ENCODE measurements around the gene SULF2.

SULF2 gene

GRCh38 chr20:47623206-47623605, 162.1 kb downstream of the SULF2 start:
- Histone ChIP-seq H3K4me1 (ENCODE audit: control insufficient read depth, insufficient read depth, low read length) (no peaks in the 10 kb centered on the region), H3K4me3 (ENCODE audit: low read depth, low read length) (no peak overlapping the region), H3K9me3 (ENCODE audit: control insufficient read depth, insufficient read depth, low read length) (no peaks in the 10 kb centered on the region), H3K27ac (ENCODE audit: low read depth, low read length) (no peak overlapping the region), H3K27me3 (ENCODE audit: control insufficient read depth, insufficient read depth, low read length) (no peaks in the 10 kb centered on the region), H3K9ac (ENCODE audit: low read depth, low read length) (no peak overlapping the region), H3K36me3 (ENCODE audit: control insufficient read depth, insufficient read depth, low read length) (peaks cover 37% of the 10 kb centered on the region)

GRCh38 chr20:47622118-47622665, 163.1 kb downstream of the SULF2 start:
- peaks cover 27% of the 10 kb centered on the region for H3K36me3 ChIP-seq (ENCODE audit: control insufficient read depth, insufficient read depth, low read length)
- H3K4me3 ChIP-seq (ENCODE audit: low read depth, low read length): no peak overlapping the region
- H3K27ac ChIP-seq (ENCODE audit: low read depth, low read length): no peak overlapping the region

DNA sequence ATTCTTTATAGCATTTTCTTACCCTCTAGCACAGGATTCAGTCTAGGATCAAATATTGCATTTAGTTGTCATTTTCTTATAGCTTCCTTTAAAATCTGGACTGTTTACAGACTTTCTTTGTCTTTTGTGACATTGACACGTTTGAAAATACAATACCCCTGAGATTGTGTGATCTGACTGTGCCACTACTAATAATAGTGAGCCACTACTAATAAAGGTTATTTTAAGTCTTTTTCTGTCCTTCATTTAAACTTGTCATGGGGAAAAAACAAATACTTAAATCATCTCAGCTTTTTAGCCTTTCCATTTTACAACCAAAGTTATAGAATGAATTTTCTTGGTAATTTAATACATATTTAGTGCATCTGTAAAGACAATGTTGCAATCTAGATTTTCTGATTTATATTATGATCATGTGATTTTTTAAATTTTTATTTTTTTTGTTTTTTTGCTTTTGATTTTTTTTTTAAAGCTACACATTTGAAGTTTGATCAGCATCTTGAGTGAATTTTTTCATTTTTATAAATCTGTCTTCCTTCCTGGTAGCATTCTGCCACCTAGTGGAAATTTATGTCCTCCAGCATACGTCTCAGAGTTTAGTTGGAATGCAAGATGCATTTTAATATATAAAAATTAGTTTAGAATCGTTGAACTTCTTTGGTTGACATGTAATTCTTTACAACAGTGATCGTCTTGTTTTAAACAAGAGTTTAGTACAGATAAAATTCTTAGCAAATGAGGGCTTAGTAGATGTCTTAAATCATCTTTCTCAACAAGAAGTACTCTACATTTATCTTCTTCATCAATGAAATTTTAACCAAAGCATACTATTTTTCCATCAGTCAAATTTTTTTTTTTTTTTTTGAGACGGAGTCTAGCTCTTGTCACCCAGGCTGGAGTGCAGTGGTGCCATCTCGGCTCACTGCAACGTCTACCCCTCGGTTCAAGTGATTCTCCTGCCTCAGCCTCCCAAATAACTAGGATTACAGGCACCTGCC, 164.2 kb downstream of the SULF2 start:
- no peak overlapping the region for H3K9ac ChIP-seq (ENCODE audit: low read depth, low read length)
- peaks cover 18% of the 10 kb centered on the region for H3K36me3 ChIP-seq (ENCODE audit: control insufficient read depth, insufficient read depth, low read length)
- H3K27ac ChIP-seq (ENCODE audit: low read depth, low read length): no peak overlapping the region
- H3K27me3 ChIP-seq (ENCODE audit: control insufficient read depth, insufficient read depth, low read length): no peaks in the 10 kb centered on the region
- no peak overlapping the region for H3K4me3 ChIP-seq (ENCODE audit: low read depth, low read length)
- no peaks in the 10 kb centered on the region for H3K4me1 ChIP-seq (ENCODE audit: control insufficient read depth, insufficient read depth, low read length)
- H3K9me3 ChIP-seq (ENCODE audit: control insufficient read depth, insufficient read depth, low read length): no peaks in the 10 kb centered on the region

More at GRCh38 chr20:47622118-47622665, 163.1 kb downstream of the SULF2 start:
- H3K9me3 ChIP-seq (ENCODE audit: control insufficient read depth, insufficient read depth, low read length): no peaks in the 10 kb centered on the region
- no peaks in the 10 kb centered on the region for H3K27me3 ChIP-seq (ENCODE audit: control insufficient read depth, insufficient read depth, low read length)
- H3K9ac ChIP-seq (ENCODE audit: low read depth, low read length): no peak overlapping the region
- no peaks in the 10 kb centered on the region for H3K4me1 ChIP-seq (ENCODE audit: control insufficient read depth, insufficient read depth, low read length)

DNA sequence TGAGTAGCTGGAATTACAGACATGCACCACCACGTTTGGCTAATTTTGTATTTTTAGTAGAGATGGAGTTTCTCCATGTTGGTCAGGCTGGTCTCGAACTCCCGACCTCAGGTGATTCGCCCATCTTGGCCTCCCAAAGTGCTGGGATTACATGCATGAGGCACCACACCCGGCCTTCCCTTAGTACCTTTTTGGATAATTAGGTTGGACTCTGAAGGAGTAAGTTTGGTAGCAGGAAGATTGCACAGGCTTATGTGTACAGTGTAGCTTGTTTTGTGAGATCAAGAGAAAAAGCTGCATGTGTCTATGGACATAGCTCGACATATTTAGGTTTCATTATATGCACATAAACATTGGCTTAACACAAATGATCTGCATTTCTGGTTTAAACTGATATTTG, 166.8 kb downstream of the SULF2 start:
- no peak overlapping the region for H3K4me3 ChIP-seq (ENCODE audit: low read depth, low read length)
- no peak overlapping the region for H3K9ac ChIP-seq (ENCODE audit: low read depth, low read length)
- 0 out of 2 replicates have a peak, but pooled peaks cover 3% of the 10 kb centered on the region for H3K36me3 ChIP-seq (ENCODE audit: control insufficient read depth, insufficient read depth, low read length)
- H3K4me1 ChIP-seq (ENCODE audit: control insufficient read depth, insufficient read depth, low read length): no peaks in the 10 kb centered on the region
- H3K9me3 ChIP-seq (ENCODE audit: control insufficient read depth, insufficient read depth, low read length): no peaks in the 10 kb centered on the region
- no peak overlapping the region for H3K27ac ChIP-seq (ENCODE audit: low read depth, low read length)
- no peaks in the 10 kb centered on the region for H3K27me3 ChIP-seq (ENCODE audit: control insufficient read depth, insufficient read depth, low read length)

- no peak overlapping the region for H3K9ac ChIP-seq (ENCODE audit: low read depth, low read length)
- H3K27ac ChIP-seq (ENCODE audit: low read depth, low read length): no peak overlapping the region
- H3K4me3 ChIP-seq (ENCODE audit: low read depth, low read length): no peak overlapping the region
- no peaks in the 10 kb centered on the region for H3K4me1 ChIP-seq (ENCODE audit: control insufficient read depth, insufficient read depth, low read length)
- H3K27me3 ChIP-seq (ENCODE audit: control insufficient read depth, insufficient read depth, low read length): no peaks in the 10 kb centered on the region
- H3K36me3 ChIP-seq (ENCODE audit: control insufficient read depth, insufficient read depth, low read length): no peaks in the 10 kb centered on the region
- H3K9me3 ChIP-seq (ENCODE audit: control insufficient read depth, insufficient read depth, low read length): no peaks in the 10 kb centered on the region
Observed at GRCh38 chr20:47614703-47615309, 170.5 kb downstream of the SULF2 start.

- Histone ChIP-seq H3K27ac (ENCODE audit: low read depth, low read length) (no peak overlapping the region), H3K4me1 (ENCODE audit: control insufficient read depth, insufficient read depth, low read length) (no peaks in the 10 kb centered on the region), H3K9ac (ENCODE audit: low read depth, low read length) (no peak overlapping the region), H3K27me3 (ENCODE audit: control insufficient read depth, insufficient read depth, low read length) (no peaks in the 10 kb centered on the region), H3K36me3 (ENCODE audit: control insufficient read depth, insufficient read depth, low read length) (no peaks in the 10 kb centered on the region), H3K9me3 (ENCODE audit: control insufficient read depth, insufficient read depth, low read length) (no peaks in the 10 kb centered on the region), H3K4me3 (ENCODE audit: low read depth, low read length) (no peak overlapping the region)
Observed at GRCh38 chr20:47612670-47613069, 172.6 kb downstream of the SULF2 start.

- H3K9ac ChIP-seq (ENCODE audit: low read depth, low read length): no peak overlapping the region
- no peak overlapping the region for H3K4me3 ChIP-seq (ENCODE audit: low read depth, low read length)
- no peaks in the 10 kb centered on the region for H3K36me3 ChIP-seq (ENCODE audit: control insufficient read depth, insufficient read depth, low read length)
- no peaks in the 10 kb centered on the region for H3K27me3 ChIP-seq (ENCODE audit: control insufficient read depth, insufficient read depth, low read length)
- no peaks in the 10 kb centered on the region for H3K9me3 ChIP-seq (ENCODE audit: control insufficient read depth, insufficient read depth, low read length)
- H3K4me1 ChIP-seq (ENCODE audit: control insufficient read depth, insufficient read depth, low read length): no peaks in the 10 kb centered on the region
- no peak overlapping the region for H3K27ac ChIP-seq (ENCODE audit: low read depth, low read length)
Observed at GRCh38 chr20:47611785-47612184, 173.5 kb downstream of the SULF2 start.

DNA sequence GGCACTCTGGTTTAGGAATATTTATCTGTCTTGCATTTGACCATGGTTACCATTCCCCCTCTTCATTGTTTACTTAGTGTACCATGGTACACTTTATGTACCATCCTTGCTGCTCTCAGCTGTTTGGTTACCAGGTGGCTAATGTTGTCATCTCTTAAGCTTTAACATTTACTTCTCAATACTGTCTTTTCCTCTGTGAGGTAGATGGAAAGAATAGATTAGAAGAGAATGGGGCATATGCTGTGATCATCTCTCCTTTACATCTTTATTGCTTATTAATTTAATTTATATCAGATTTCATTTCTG, 174.4 kb downstream of the SULF2 start:
- H3K9me3 ChIP-seq (ENCODE audit: control insufficient read depth, insufficient read depth, low read length): no peaks in the 10 kb centered on the region
- no peak overlapping the region for H3K27ac ChIP-seq (ENCODE audit: low read depth, low read length)
- no peaks in the 10 kb centered on the region for H3K36me3 ChIP-seq (ENCODE audit: control insufficient read depth, insufficient read depth, low read length)
- no peak overlapping the region for H3K4me3 ChIP-seq (ENCODE audit: low read depth, low read length)
- no peak overlapping the region for H3K9ac ChIP-seq (ENCODE audit: low read depth, low read length)
- H3K27me3 ChIP-seq (ENCODE audit: control insufficient read depth, insufficient read depth, low read length): no peaks in the 10 kb centered on the region
- no peaks in the 10 kb centered on the region for H3K4me1 ChIP-seq (ENCODE audit: control insufficient read depth, insufficient read depth, low read length)

GRCh38 chr20:47610247-47610944, 174.9 kb downstream of the SULF2 start:
- H3K9ac ChIP-seq (ENCODE audit: low read depth, low read length): no peak overlapping the region
- H3K27me3 ChIP-seq (ENCODE audit: control insufficient read depth, insufficient read depth, low read length): no peaks in the 10 kb centered on the region
- H3K4me3 ChIP-seq (ENCODE audit: low read depth, low read length): no peak overlapping the region
- H3K36me3 ChIP-seq (ENCODE audit: control insufficient read depth, insufficient read depth, low read length): no peaks in the 10 kb centered on the region
- H3K9me3 ChIP-seq (ENCODE audit: control insufficient read depth, insufficient read depth, low read length): no peaks in the 10 kb centered on the region
- no peaks in the 10 kb centered on the region for H3K4me1 ChIP-seq (ENCODE audit: control insufficient read depth, insufficient read depth, low read length)
- no peak overlapping the region for H3K27ac ChIP-seq (ENCODE audit: low read depth, low read length)

DNA sequence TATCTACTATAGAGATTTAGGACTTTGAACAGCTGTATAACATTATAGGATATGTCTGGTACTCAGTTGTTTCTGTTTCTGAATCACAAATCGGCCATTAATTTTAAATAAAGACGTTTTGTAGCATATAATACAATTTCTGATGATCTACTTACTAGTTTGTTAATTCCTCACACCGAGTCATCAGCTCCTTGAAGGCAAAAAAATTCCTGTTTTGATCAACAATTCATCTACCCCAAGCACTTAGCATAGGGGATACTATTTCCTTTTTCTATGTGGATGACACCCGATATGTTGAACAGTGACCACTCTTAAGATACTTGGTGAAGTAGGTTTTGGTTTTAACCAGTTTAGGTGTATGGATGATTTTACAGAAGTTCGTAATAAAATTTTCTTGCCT, 176.3 kb downstream of the SULF2 start:
- Histone ChIP-seq H3K9ac (ENCODE audit: low read depth, low read length) (no peak overlapping the region), H3K4me1 (ENCODE audit: control insufficient read depth, insufficient read depth, low read length) (no peaks in the 10 kb centered on the region), H3K36me3 (ENCODE audit: control insufficient read depth, insufficient read depth, low read length) (no peaks in the 10 kb centered on the region)

More for the DNA sequence above, 176.3 kb downstream of the SULF2 start:
- no peak overlapping the region for H3K4me3 ChIP-seq (ENCODE audit: low read depth, low read length)
- no peaks in the 10 kb centered on the region for H3K27me3 ChIP-seq (ENCODE audit: control insufficient read depth, insufficient read depth, low read length)
- no peaks in the 10 kb centered on the region for H3K9me3 ChIP-seq (ENCODE audit: control insufficient read depth, insufficient read depth, low read length)
- H3K27ac ChIP-seq (ENCODE audit: low read depth, low read length): no peak overlapping the region

All from HUES48 (cell line).